ENCODE measurements around the gene ME1. TPM values are rescaled to one million over a fixed set of nuclear protein-coding genes. Genes with fewer than 3 reads are reported as not detected.
"Not testable (repeated sequence)": the region's sequence is repeated elsewhere in the genome, so short reads cannot be mapped to it uniquely, and the experiment has no call there.

Gene ME1
- total RNA-seq = 24.8 TPM
- long read RNA-seq, transcript ME1-201 (14 exons, 3,371 nt) = major isoform, 28 of 31 reads
- long read RNA-seq, partial matches to known transcripts = 0 of 31 reads
- long read RNA-seq, other reads (novel, unspliced or antisense) = 3 of 31 reads

DNA sequence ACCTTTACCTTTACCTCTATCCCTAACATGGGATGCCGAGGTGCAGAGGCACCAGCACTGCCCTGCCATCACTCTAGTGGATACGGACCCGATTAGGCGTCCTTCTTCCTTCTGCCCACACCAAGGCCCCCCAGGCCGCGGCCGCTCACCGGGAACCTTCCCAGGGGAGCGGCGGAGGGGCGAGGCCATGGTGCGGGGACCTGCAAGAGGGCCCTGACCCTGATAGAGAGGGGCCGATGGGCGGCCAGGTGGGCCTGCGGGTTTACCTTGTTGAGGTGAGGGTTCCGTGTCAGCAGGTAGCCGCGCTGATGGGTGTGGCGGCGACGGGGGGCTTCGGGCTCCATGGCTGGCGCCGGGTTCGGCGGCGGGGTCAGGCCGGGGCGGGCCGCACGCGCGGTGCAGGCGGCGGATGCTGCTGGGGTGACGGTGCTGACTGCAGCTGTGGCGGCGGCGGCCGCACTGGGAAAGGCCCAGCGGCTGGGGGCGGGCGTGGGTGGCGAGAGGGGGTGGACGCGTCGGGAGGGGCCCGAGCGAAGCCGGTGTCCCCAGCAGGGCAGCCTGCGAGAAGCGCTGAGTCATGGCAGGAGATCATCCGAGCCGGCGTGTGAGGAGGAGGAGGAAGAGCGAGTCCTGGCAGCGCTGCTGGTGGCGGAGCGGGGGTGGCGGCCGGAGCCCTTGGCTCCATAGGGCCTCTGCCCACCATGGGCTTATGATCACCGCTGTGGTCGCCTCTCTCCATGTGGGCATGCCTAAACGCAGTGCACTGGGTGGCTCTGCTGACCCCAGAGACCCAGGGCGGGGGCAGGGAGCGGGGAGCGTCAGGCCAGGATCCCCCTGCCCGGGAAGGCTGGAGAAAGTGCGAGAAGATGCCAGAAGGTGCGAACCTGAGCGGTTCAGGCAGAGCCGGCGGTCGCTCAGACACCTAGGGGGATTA is at the start of gene ME1:
ME1 (minus strand) TSS at position 441 of the 934 bp plus-strand sequence; CDS start at position 344, 97 bp downstream.
- ATAC-seq (peak; percentile 95), DNase-seq (ENCODE audit: missing footprints) (peak; percentile 92)
- intact Hi-C loops (cut with DNase I) = loop anchor here (5.0 kb wide), 1 partner anchor 81 kb away; the partner anchor contains the start of gene PRSS35

DNA sequence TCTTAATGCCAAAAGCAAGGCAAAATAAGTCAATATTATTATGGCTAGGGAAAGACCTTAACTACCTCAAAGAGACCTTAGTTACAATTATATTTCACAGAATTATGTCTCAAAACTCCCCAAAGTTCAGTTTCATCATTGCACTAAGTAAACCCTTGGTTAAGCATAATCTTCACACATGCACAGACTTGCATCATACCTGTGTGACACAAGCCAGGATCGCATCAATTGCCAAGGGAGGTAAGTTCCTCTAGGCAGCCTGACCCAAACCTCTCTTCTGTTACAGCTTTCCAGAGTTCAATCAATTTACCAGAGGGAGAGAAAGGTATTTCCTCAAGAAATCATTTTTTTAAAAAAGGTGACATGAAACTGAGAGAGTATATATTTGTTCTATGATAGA is 49.6 kb upstream of the ME1 start:
- intact Hi-C loops (cut with DNase I) = no loop called here
- ATAC-seq = no peak
- DNase-seq (ENCODE audit: missing footprints) = no peak

DNA sequence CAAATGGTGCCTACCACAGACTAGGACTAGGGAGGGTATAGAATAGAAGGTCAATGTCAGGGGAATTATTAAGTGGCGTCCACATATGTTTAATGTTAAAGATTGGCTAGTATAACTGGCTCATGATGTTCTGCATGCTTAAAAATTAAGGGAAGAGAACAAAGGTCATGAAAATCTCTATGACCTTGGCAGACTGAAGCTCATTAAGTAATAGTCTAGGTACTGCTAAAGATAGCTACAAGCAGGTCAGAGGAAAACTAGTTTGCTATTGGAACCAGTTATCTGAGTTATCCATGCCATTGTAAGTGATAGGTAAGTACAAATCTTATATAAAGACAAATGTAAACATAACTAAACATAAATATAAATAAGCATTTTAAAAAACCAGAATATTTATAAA is 48.5 kb upstream of the ME1 start:
- ATAC-seq (no peak), DNase-seq (ENCODE audit: missing footprints) (no peak)
- intact Hi-C loops (cut with DNase I) = no loop called here

DNA sequence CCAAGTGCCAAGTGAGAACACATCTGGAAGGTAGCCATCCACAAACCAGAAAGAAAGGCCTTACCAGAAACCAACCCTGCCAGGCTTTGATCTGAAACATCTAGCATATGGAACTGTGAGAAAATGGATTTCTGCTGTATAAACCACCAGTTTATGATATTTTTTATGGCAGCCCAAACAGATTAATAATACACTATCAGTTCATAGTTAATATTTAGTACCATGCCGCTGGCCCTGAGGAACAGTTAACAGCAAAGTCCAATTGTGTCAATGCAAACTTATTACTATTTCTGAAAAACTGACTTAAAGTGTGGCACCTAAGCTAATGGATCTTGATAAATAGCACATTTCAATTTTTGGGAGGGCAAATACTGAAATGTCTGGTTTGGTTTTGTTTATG is 46.1 kb upstream of the ME1 start:
- DNase-seq (ENCODE audit: missing footprints) (no peak), ATAC-seq (no peak)
- intact Hi-C loops (cut with DNase I) = no loop called here

DNA sequence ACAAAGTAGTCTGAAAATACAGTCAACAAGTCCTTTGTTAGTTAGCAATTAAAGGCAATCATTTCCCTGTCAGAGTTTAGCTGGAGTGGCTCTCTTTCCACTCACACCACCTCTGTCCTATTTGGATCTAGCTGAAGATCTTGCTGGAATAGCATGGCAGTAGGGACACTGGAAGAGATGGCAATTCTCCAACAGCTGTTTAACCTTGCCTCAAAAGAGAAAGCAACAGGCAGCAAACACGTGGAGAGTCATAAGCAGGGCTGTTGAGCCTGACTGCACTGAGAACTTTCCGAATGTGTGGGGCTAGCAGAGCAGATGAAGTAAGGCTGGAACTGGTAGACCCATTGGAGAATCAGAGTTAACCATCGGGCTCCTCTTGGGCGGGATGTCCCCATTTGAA is 43.5 kb upstream of the ME1 start:
- ATAC-seq (peak; percentile 74), DNase-seq (ENCODE audit: missing footprints) (no peak)
- intact Hi-C loops (cut with DNase I) = no loop called here

DNA sequence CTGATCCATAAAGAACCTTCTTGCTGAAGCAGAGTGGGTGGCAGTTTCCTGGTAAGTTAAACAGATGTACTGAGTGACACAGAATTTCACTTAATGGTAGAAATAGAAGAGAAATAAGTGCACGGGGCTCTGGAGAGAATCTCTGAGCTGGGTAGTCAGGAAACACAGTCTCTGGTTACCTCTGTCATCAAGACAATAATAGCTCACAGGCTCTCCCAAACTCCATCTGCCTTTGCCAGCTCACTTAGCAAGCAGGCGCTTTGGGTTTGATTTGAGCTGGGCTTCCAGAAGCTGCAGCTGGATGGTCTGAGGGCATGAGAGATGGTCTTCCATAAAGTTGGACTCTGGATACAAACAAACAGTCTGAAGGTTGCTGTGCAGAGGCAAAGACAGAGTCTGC is 41.9 kb upstream of the ME1 start:
- ATAC-seq = peak; percentile 42
- intact Hi-C loops (cut with DNase I) = no loop called here
- no peak for DNase-seq (ENCODE audit: missing footprints)

DNA sequence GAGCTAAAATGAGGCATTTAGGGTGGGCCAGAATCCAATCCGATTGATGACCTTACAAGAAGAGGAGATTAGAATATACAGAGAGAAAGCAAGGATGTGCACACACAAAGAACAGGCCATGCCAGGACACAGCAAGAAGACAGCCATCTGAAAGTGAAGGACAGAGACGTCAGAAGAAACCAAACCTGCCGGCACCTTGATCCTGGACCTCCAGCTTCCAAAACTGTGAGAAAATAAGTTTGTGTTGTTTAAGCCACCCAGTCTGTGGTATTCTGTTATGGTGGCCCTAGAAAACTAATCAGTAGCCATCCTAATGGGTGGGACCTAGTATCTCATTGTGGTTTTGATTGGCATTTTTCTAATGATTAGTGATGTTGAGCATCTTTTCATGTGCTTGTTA is 39.7 kb upstream of the ME1 start:
- no peak for ATAC-seq
- intact Hi-C loops (cut with DNase I) = no loop called here

DNA sequence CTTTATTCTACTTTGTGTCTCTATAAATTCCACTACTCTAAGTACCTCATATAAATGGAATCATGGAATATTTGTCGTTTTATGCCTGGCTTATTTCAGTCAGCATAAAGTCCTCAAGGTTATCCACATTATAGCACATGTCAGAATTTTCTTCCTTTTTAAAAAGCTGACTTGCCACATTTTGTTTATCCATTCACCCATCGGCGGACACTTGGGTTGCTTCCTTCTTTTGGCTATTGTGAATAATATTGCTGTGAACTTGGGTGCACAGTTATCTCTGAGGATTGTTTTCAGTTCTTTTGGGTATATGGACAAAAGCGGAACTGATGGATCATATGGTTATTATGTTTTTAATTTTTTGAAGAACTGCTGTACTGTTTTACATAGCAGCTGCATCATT is 39.1 kb upstream of the ME1 start:
- no peak for DNase-seq (ENCODE audit: missing footprints)
- intact Hi-C loops (cut with DNase I) = no loop called here

More for the DNA sequence above, 39.7 kb upstream of the ME1 start:
- DNase-seq (ENCODE audit: missing footprints) = no peak

DNA sequence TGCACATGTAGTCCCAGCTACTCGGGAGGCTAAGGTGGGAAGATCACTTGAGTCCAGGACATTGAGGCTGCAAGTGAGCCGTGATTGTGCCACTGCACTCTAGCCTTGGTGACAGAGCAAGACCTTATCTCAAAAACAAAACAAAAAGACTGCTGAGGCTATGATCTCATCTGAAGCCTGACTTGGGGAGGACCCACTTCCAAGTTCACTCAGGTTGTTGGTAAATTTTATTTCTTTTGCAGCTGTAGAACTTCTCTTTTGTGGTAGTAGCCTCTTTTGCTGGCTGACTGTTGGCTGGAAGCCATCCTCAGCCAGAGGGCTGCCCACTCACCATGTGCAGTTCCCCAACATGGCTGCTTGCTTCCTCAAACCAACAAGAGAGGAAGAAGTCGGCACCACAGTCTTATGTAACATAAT is 36.8 kb upstream of the ME1 start:
- DNase-seq (ENCODE audit: missing footprints) = peak; percentile 76
- intact Hi-C loops (cut with DNase I) = no loop called here
- ATAC-seq = peak; percentile 63

More for the DNA sequence above, 39.1 kb upstream of the ME1 start:
- ATAC-seq = no peak

DNA sequence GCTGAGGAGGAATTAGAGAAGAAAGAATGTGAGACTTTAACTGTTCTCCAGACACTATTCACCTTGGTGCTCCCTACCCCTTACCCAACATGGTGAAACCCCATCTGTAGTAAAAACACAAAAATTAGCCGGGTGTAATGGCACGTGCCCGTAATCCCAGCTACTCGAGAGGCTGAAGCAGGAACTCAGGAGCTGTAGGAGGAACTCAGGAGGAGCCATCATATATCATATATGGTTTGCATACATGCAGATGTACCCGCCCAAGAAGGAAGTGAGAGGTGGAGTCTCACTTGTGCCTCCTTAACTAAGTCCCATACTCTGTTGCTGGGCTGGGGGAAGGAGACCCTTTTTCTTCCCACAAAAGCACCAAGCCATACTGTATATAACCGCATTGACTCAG is 35.5 kb upstream of the ME1 start:
- DNase-seq (ENCODE audit: missing footprints) (no peak), ATAC-seq (no peak)
- intact Hi-C loops (cut with DNase I) = no loop called here

DNA sequence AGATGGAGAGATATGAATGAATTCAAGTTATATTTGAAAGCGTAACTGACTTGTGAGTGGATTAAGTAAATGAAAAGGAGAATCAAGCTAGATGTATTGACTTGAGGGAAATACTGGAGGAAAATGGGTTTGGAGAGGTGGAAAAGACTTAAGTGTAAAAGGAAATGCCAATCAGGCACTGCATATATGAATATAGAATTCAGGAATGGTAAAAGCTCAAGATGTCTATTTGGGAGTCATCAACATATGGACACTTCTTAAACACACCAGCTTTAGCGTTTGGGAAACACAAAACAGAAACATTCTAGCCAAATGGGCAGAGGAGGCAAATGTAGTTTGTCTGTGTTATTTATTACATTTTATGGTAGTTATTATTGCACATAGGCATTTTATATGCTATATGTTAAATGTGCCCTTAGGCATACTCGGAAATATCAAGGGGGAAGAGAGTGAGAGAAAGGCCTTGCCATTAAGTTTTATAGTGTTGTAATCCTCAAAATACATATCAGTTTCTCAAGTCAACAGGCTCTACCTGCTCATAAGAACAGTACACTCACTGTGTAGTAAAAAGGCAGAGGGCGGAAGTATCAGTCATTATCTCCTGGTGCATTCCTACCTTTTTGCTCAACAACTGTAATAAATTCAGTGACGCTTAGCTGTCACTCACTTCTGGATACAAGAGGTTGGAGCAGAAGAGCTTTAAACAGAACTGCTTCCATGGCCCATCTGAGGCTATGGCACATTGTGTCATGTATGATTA is 33.7 kb upstream of the ME1 start:
- DNase-seq (ENCODE audit: missing footprints) (no peak), ATAC-seq (no peak)
- intact Hi-C loops (cut with DNase I) = no loop called here

DNA sequence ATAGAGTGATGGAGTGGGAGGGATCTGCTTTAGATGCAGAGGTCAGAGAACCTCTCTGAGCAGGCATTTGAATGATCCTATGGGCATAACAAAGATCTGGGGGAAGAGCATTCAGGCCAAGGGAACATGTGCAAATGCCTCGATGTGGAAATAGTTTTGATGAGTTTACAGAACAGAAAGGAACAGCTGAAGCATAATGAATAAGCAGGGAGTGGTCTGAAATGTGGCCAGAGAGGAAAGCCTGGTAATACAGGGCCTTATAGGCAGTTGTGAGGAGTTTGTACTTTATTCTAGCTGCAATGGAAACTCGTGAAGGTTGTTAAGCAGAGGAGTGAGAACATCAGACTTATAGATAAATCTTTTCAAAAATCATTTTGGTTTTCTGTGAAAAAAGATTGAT is 33.0 kb upstream of the ME1 start:
- ATAC-seq (peak; percentile 35), DNase-seq (ENCODE audit: missing footprints) (no peak)
- intact Hi-C loops (cut with DNase I) = no loop called here

DNA sequence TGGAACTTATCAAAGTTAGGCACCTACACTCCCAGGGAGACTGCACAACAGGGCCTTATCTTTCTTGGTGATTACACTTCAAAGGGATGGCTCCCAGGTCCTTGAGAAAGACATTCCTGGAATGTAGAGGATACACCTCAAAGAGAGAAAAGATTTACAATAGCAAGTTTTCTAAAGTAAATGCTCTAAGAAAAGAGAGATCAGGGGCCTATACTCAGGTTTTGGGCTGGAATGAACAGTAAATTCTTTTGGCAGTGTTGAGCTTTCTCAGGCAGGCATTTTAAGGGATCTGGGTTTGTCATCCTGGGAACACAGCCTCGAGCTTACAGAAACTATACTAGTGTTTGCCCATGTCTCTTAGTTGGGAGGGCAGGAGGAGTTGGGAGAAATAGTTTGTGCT is 31.7 kb upstream of the ME1 start:
- intact Hi-C loops (cut with DNase I) = no loop called here
- no peak for DNase-seq (ENCODE audit: missing footprints)
- no peak for ATAC-seq

DNA sequence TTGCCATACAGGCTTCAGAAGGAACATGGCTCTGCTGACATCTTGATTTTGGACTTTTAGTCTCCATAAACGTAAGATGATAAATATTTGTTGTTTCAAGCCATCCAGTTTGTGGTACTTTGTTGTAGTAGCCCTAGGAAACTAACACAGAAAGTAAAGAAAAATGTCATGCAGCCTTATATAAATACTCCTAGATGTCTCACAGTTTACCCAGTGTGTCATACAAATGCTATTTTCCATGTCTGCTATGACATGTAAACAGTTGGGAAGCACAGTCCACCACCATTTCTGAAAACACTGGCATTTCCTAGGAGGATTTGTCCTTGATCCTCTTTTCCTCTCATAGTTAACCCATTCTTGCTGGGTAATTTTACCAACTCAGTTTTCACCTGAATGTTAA is 30.6 kb upstream of the ME1 start:
- ATAC-seq (no peak), DNase-seq (ENCODE audit: missing footprints) (no peak)
- intact Hi-C loops (cut with DNase I) = no loop called here

DNA sequence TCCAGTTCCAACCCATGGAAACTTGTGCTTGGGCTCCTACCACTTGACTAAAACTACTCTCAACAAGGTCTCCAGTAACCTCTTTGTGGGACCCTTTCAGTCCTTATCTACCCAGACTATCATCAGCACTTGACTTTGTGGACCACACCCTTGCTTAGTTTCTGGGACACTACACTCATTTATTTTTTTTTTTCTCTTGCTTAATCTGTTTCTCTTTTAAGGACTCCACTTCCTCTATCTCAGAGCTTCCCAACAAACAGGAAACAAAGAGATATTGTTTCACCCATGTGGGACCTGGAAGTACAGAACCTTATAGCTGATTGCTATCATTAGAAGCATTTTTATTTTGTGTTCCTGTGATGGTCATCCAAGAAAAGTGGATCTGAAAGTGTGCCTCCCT is 28.8 kb upstream of the ME1 start:
- ATAC-seq = peak; percentile 65
- no peak for DNase-seq (ENCODE audit: missing footprints)
- intact Hi-C loops (cut with DNase I) = no loop called here

DNA sequence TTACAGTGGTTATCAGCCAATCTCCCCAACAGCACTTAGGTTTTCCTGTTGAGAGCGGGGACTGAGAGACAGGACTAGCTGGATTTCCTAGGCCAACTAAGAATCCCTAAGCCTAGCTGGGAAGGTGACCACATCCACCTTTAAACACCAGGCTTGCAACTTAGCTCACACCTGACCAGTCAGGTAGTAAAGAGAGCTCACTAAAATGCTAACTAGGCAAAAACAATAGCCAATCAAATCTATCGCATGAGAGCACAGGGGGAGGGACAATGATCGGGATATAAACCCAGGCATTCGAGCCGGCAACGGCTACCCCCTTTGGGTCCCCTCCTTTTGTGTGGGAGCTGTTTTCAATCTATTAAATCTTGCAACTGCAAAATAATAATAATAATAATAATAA is 19.2 kb upstream of the ME1 start:
- ATAC-seq; DNase-seq (ENCODE audit: missing footprints); intact Hi-C loops (cut with DNase I): not testable (repeated sequence)

DNA sequence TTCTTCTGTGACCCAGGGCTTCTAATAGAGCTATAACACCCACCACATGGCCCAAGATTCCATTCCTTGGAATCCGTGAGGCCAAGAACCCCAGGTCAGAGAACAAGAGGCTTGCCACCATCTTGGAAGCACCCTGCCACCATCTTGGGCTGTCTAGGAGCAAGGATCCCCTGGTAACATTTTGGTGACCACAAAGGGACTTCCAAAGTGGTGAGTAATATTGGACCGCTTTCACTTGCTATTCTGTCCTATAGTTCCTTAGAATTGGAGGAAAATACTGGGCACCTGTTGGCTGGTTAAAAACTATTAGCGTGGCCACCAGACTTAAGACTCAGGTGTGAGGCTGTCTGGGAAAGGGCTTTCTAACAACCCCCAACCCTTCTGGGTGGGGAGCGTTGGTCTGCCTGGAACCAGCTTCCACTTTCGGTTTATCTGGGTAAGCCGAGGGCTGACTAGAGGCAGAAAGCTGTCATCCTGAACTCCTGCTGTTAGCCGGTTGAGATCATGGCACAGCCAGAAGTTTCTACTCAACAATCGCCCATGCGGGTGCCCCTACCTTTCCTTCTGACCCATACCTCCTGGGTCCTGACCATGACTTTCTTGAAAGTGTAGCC is 13.3 kb upstream of the ME1 start:
- DNase-seq (ENCODE audit: missing footprints); intact Hi-C loops (cut with DNase I); ATAC-seq: not testable (repeated sequence)

DNA sequence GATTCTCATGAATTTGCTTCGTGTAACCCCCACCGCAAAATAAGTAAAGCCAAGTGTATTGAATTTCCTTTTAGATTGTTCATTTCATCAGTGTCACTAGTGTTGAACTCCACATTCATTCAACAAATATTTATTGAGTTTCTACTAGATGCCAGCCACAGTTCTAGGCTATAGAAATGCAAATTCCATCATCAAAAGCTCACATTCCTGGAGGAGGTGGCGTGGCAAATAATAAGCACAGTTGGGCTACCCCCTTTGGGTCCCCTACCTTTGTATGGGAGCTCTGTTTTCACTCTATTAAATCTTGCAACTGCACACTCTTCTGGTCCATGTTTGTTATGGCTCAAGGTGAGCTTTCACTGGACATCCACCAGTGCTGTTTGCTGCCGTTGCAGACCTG is 12.7 kb upstream of the ME1 start:
- DNase-seq (ENCODE audit: missing footprints) (no peak), ATAC-seq (no peak)
- intact Hi-C loops (cut with DNase I) = no loop called here

DNA sequence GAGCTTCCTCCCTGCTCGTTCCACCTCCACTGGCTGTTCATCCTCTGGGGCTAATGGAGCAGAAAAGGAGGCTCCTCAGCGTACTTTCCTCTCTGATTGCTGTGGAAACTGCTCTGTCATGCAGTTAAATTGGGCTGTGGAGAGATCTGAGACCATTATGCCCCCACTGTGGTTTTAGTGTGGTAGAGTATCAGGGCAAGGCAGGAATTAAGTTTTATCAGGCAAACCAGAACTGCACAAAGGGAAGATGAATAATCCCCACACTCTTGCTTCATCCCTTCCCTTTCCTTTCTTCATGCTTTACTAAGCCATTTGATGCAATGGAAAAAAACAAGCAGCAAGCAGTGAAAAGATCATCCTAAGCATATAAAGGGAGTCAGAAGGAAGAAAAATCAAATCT is 11.9 kb upstream of the ME1 start:
- DNase-seq (ENCODE audit: missing footprints) (no peak), ATAC-seq (no peak)
- intact Hi-C loops (cut with DNase I) = no loop called here

Data from Right ventricle myocardium inferior (tissue), 1 donor.